HepG2 (cell line): ENCODE measurements around the gene BIK. TPM values are rescaled to one million over a fixed set of nuclear protein-coding genes. Genes with fewer than 3 reads are reported as not detected.

Experiments
- ATAC-seq: fragments of 200-7000 bp; cut with Tn5 transposase; 3 replicates; pipeline ENCODE4 v1.9.1; 2020; ENCODE audit warnings: mild to moderate bottlenecking, moderate library complexity
- BruUV-seq: library from RNA; stranded (reverse); fragments of 400-500 nt; replicated peaks from 2 replicates; lab custom pipeline; 2021; lab: Mats Ljungman, UMichigan
- CTCF ChIA-PET: fragments of 300-600 bp; formaldehyde crosslinking; extraction: SDS; loops from one replicate; lab custom pipeline; 2021; ENCODE audit warnings: low total read pairs, inconsistent platforms, low intra/inter-chr PET ratio; lab: Yijun Ruan, JAX
- POLR2A ChIA-PET: fragments of 350-600 bp; sonication (Branson Sonifier 250); formaldehyde crosslinking; loops from one replicate; lab custom pipeline; 2020; ENCODE audit warnings: antibody characterized with exemption, inconsistent platforms; lab: Yijun Ruan, JAX
- DNase-seq: peaks from one replicate; pipeline ENCODE4 v3.0.0-alpha.2; 2015; ENCODE audit warnings: low spot score
- FAIRE-seq: peaks from 3 replicates; lab custom pipeline; 2011; peaks lifted over from hg19 to GRCh38; lab: Jason Lieb, UNC
- H2AFZ ChIP-seq: one replicate; pipeline ENCODE4 v1.6.1; 2011; ENCODE audit warnings: low read length, inconsistent platforms
- H3K27ac ChIP-seq: fragments of 300-600 bp; 3 replicates; pipeline ENCODE4 v1.8.0; 2011; ENCODE audit warnings: mixed run types, mild to moderate bottlenecking, mixed read lengths, low read length, inconsistent platforms; ENCODE audit not compliant: insufficient read depth; ENCODE audit errors: extremely low read length
- H3K27me3 ChIP-seq, 2 experiments: fragments of 200-600 bp in 1 of 2; 2 replicates in 1 of 2; 3 replicates in 1 of 2; pipeline versions ENCODE4 v1.6.0 to v1.8.0; 2011; ENCODE audit warnings: low read length in 2 of 2, mild to moderate bottlenecking in 2 of 2, moderate library complexity in 2 of 2, inconsistent platforms in 1 of 2; ENCODE audit not compliant: insufficient read depth in 2 of 2, control insufficient read depth in 1 of 2
- H3K36me3 ChIP-seq, 2 experiments: fragments of 200-600 bp in 1 of 2; replicated peaks in 1 of 2; 2 replicates in 1 of 2; 3 replicates in 1 of 2; pipeline versions ENCODE4 v1.5.1 to v1.8.0; 2011; ENCODE audit warnings: low read length in 2 of 2, inconsistent platforms in 1 of 2; ENCODE audit not compliant: insufficient read depth in 2 of 2, control insufficient read depth in 1 of 2
- H3K4me1 ChIP-seq: 2 replicates; pipeline ENCODE4 v1.5.1; 2012; ENCODE audit warnings: low read length, inconsistent platforms; ENCODE audit not compliant: insufficient read depth
- H3K4me2 ChIP-seq: 2 replicates; pipeline ENCODE4 v1.6.0; 2011; ENCODE audit warnings: low read depth, low read length, inconsistent platforms
- H3K4me3 ChIP-seq, 3 experiments: fragments of 200-600 bp in 1 of 3; sonication (generic), shearing (Covaris generic) in 1 of 3; replicated peaks in 1 of 3; 2 replicates each; pipeline ENCODE4 v1.5.1; 2011 to 2016; ENCODE audit warnings: low read length in 3 of 3, inconsistent platforms in 2 of 3, low read depth in 2 of 3, mild to moderate bottlenecking in 2 of 3, control low read depth in 1 of 3, mixed read lengths in 1 of 3; ENCODE audit not compliant: insufficient read depth in 1 of 3
- H3K79me2 ChIP-seq: one replicate; pipeline ENCODE4 v1.6.1; 2011; ENCODE audit warnings: low read length, inconsistent platforms; ENCODE audit not compliant: insufficient read depth
- H3K9ac ChIP-seq: 2 replicates; pipeline ENCODE4 v1.6.0; 2011; ENCODE audit warnings: mild to moderate bottlenecking, low read depth, low read length, inconsistent platforms; ENCODE audit not compliant: insufficient read depth
- H3K9me3 ChIP-seq: 2 replicates; pipeline ENCODE4 v1.5.1; 2012; ENCODE audit warnings: mild to moderate bottlenecking, low read length
- H4K20me1 ChIP-seq: 2 replicates; pipeline ENCODE4 v1.6.0; 2011; ENCODE audit warnings: inconsistent platforms, mild to moderate bottlenecking, low read length, moderate library complexity; ENCODE audit not compliant: insufficient read depth
- BCL6 ChIP-seq: IDR thresholded peaks from 2 replicates; pipeline ENCODE4 v1.6.1; 2016; ENCODE audit warnings: missing genetic modification reagents, missing compliant biosample characterization
- CBX1 ChIP-seq: IDR thresholded peaks from one replicate; pipeline ENCODE4 v1.6.1; 2016; ENCODE audit warnings: antibody characterized with exemption, low read depth
- CHD2 ChIP-seq: IDR thresholded peaks from 2 replicates; pipeline ENCODE4 v1.6.1; 2011; ENCODE audit warnings: low read depth, low read length, improper control_type of control experiment
- EED ChIP-seq: sonication (generic); formaldehyde crosslinking; IDR thresholded peaks from 2 replicates; pipeline ENCODE4 v1.5.0; 2020; ENCODE audit warnings: mild to moderate bottlenecking, missing genetic modification reagents
- HCFC1 ChIP-seq: fragments of 150-350 bp; IDR thresholded peaks from 2 replicates; pipeline ENCODE4 v1.6.1; 2014; ENCODE audit warnings: low read depth, low read length
- HOXA9 ChIP-seq: sonication (generic); formaldehyde crosslinking; IDR thresholded peaks from 2 replicates; pipeline ENCODE4 v1.8.1; 2022; ENCODE audit warnings: missing genetic modification reagents, mild to moderate bottlenecking, moderate library complexity, borderline replicate concordance
- MXD4 ChIP-seq: IDR thresholded peaks from 2 replicates; pipeline ENCODE4 v1.6.1; 2016; ENCODE audit warnings: mild to moderate bottlenecking, missing biosample characterization, missing genetic modification reagents
- RFX5 ChIP-seq: IDR thresholded peaks from 2 replicates; pipeline ENCODE4 v1.6.1; 2011; ENCODE audit warnings: low read depth, low read length, improper control_type of control experiment
- TCF12 ChIP-seq, 2 experiments: fragments of 450-650 bp in 1 of 2; sonication (generic) in 1 of 2; formaldehyde crosslinking in 1 of 2; IDR thresholded peaks; 2 replicates each; pipeline versions ENCODE4 v1.6.1 to v1.8.0; 2017 to 2022; ENCODE audit warnings: antibody characterized with exemption in 1 of 2, mild to moderate bottlenecking in 1 of 2, missing genetic modification reagents in 1 of 2, moderate library complexity in 1 of 2
- TSC22D2 ChIP-seq: sonication (generic); formaldehyde crosslinking; IDR thresholded peaks from 2 replicates; pipeline ENCODE4 v1.5.1; 2020; ENCODE audit warnings: missing genetic modification reagents, mild to moderate bottlenecking, borderline replicate concordance
- YEATS4 ChIP-seq: sonication (generic); formaldehyde crosslinking; IDR thresholded peaks from 2 replicates; pipeline ENCODE4 v1.4.0; 2020; ENCODE audit warnings: missing genetic modification reagents, borderline replicate concordance
- ZFP36L1 ChIP-seq: sonication (generic); formaldehyde crosslinking; IDR thresholded peaks from 2 replicates; pipeline ENCODE4 v1.8.0; 2022; ENCODE audit warnings: mild to moderate bottlenecking, missing genetic modification reagents, moderate library complexity
- ZNF101 ChIP-seq: sonication (generic); formaldehyde crosslinking; IDR thresholded peaks from 2 replicates; pipeline ENCODE4 v1.4.0; 2020; ENCODE audit warnings: mild to moderate bottlenecking, low read depth, missing genetic modification reagents, borderline replicate concordance
- ZNF12 ChIP-seq: sonication (generic); formaldehyde crosslinking; IDR thresholded peaks from 2 replicates; pipeline ENCODE4 v1.5.0; 2020; ENCODE audit warnings: missing genetic modification reagents
- ZNF17 ChIP-seq: sonication (generic); formaldehyde crosslinking; IDR thresholded peaks from 2 replicates; pipeline ENCODE4 v1.5.0; 2020; ENCODE audit warnings: mild to moderate bottlenecking, missing genetic modification reagents
- ZNF550 ChIP-seq: sonication (generic); formaldehyde crosslinking; IDR thresholded peaks from 2 replicates; pipeline ENCODE4 v1.4.0; 2020; ENCODE audit warnings: mild to moderate bottlenecking, missing genetic modification reagents, borderline replicate concordance
- WGBS: methylation state at CpG from one replicate; pipeline ENCODE4 v1.1.6; 2017; ENCODE audit warnings: low lambda C conversion rate; 5-methylcytosine and 5-hydroxymethylcytosine counted together
- in situ Hi-C: cut with HindIII; loops from 2 replicates; pipeline ENCODE4 v1.10.0; 2017; ENCODE audit warnings: low pct_unique_long_range_greater_than_20kb; ENCODE audit not compliant: extremely low pct_ligation_motif_present
- intact Hi-C: fragments of 100-400 bp; cut with micrococcal nuclease; formaldehyde crosslinking; loops from one replicate; pipeline ENCODE4 v1.10.0; 2022; ENCODE audit not compliant: unreplicated experiment
- polyA plus RNA-seq, 8 experiments: library from polyadenylated mRNA; depleted of rRNA in 3 of 8; stranded (reverse) in 7 of 8; unstranded in 1 of 8; fragments of >200 nt; fragmentation: Illumina TruSeq in 4 of 8; extraction: Trizol in 4 of 8; gene quantifications; 2 replicates each; pipeline versions ENCODE4 v1.2.1 to v1.2.3, GENCODE V29; 2011 to 2016; ENCODE audit warnings: low read depth in 4 of 8, missing spikeins in 1 of 8, mixed read lengths in 1 of 8; ENCODE audit not compliant: insufficient read depth in 1 of 8
- total RNA-seq, 5 experiments: library from RNA; depleted of rRNA; stranded (reverse); fragments of >200 nt; fragmentation: Illumina TruSeq; extraction: Trizol; gene quantifications; 2 replicates each; pipeline ENCODE4 v1.2.3, GENCODE V29; 2016; ENCODE audit warnings: low read depth in 1 of 5
- TF ChIP-seq, protein P1 (sequence below): sonication (generic); formaldehyde crosslinking; IDR thresholded peaks from 2 replicates; pipeline ENCODE4 v1.8.0; 2022; ENCODE audit warnings: mild to moderate bottlenecking, missing genetic modification reagents; ENCODE audit not compliant: insufficient replicate concordance

BIK gene
- total and polyA plus RNA-seq, 2 of the 13 experiments (the other 11 are each of a cell fraction or from before 2014, with no cell fraction given), result 0.54 to 0.80 TPM

DNA sequence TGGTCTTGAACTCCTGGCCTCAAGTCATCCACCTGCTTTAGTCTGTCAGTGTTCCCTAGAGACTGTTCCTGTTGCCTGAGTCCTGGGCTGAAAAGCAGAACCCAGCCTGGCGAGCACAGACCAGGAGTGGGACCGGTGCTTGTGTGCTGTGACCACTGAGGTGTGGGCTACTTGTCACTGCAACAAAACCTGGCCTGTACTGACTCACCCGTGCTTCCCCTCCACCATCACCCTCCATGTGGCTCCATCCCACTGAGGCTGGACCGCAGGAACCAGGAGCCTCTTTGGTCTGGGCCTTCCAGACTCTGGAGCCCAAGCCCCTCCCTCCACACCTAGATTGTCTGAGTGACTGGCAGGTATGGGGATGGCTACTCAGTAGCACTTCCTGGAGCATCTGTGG lies 24.0 kb downstream of the BIK start:
- intact Hi-C loops, result no loop called here
- Histone ChIP-seq H3K4me1 (no peaks in the 10 kb centered on the region), H3K36me3 (peaks cover 23 to 66% of the 10 kb centered on the region in 2 experiments), H3K79me2 (no peaks in the 10 kb centered on the region), H2AFZ (no peak overlapping the region), H3K4me3 (no peak overlapping the region), H3K27ac (no peak overlapping the region), H3K9ac (no peak overlapping the region), H3K27me3 (no peaks in the 10 kb centered on the region), H3K9me3 (no peaks in the 10 kb centered on the region), H4K20me1 (0 out of 2 replicates have a peak, but pooled peaks cover 2% of the 10 kb centered on the region), H3K4me2 (no peak overlapping the region)
- no TSS peak for BruUV-seq
- TF ChIP-seq ZNF101 (CRISPR knock-in tag), result no peak
- TF ChIP-seq HCFC1, result no peak
- peak; percentile 97 for TF ChIP-seq ZNF12 (CRISPR knock-in tag)
- FAIRE-seq (no peak), ATAC-seq (no peak), DNase-seq (no peak)
- POLR2A ChIA-PET, result no interaction called here
- in situ Hi-C loops, result no loop called here
- WGBS, result 100% methylated on average over 1 of the region's 4 CpGs
- CTCF ChIA-PET, result no interaction called here

DNA sequence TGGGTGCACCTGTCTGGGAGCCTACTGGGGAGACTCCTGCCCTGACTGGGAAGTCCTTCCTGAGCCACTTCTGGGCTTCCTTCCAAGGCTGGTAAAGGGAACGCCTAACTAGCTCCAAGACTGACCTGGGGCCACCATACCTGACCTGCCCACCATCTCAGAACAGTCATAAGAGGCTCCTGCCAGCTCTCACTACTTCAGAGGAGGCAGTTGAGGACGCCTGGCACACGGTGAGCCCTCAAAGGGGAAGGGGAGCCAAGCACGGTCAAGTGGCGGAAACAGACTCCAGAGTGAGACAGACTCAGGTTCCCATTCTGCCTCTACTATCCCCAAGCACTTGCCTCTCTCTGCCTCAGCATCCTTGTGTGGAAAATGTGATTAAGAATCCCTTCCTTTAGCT lies 25.0 kb downstream of the BIK start:
- no peak for DNase-seq
- no peak overlapping the region for H2AFZ ChIP-seq
- H3K9ac ChIP-seq, result no peak overlapping the region
- WGBS, result 93% methylated on average over 3 of the region's 5 CpGs
- H3K27me3 ChIP-seq, result no peaks in the 10 kb centered on the region
- BruUV-seq, result no TSS peak
- ChIA-PET POLR2A (no interaction called here), CTCF (interaction anchor here (1.3 kb wide), 1 partner anchor 268 kb away, joined by 3 read pairs; no protein-coding TSS in a partner anchor)
- no peak overlapping the region for H3K4me2 ChIP-seq
- intact Hi-C loops, result no loop called here
- H3K4me3 ChIP-seq, result no peak overlapping the region
- H3K36me3 ChIP-seq, result peaks cover 25 to 74% of the 10 kb centered on the region in 2 experiments
- H3K79me2 ChIP-seq, result no peaks in the 10 kb centered on the region
- FAIRE-seq, result no peak
- H3K4me1 ChIP-seq, result no peaks in the 10 kb centered on the region
- in situ Hi-C loops, result no loop called here
- no peak overlapping the region for H3K27ac ChIP-seq
- ATAC-seq, result no peak
- H3K9me3 ChIP-seq, result no peaks in the 10 kb centered on the region
- TF ChIP-seq YEATS4 (CRISPR knock-in tag) (no peak), ZFP36L1 (CRISPR knock-in tag) (no peak), ZNF550 (no peak), TCF12 (IDR thresholded peaks at IDR 0.05) (no peak), TCF12 (CRISPR knock-in tag; IDR thresholded peaks at IDR 0.05) (no peak), CBX1 (no peak), TSC22D2 (CRISPR knock-in tag) (no peak), EED (CRISPR knock-in tag) (no peak), RFX5 (no peak), ZNF17 (no peak), MXD4 (CRISPR knock-in tag) (no peak), CHD2 (no peak), HOXA9 (no peak), BCL6 (CRISPR knock-in tag) (no peak)
- TF ChIP-seq, protein P1, sequence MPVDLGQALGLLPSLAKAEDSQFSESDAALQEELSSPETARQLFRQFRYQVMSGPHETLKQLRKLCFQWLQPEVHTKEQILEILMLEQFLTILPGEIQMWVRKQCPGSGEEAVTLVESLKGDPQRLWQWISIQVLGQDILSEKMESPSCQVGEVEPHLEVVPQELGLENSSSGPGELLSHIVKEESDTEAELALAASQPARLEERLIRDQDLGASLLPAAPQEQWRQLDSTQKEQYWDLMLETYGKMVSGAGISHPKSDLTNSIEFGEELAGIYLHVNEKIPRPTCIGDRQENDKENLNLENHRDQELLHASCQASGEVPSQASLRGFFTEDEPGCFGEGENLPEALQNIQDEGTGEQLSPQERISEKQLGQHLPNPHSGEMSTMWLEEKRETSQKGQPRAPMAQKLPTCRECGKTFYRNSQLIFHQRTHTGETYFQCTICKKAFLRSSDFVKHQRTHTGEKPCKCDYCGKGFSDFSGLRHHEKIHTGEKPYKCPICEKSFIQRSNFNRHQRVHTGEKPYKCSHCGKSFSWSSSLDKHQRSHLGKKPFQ, result no peak
- H4K20me1 ChIP-seq, result 0 out of 2 replicates have a peak, but pooled peaks cover 2% of the 10 kb centered on the region
